Measurements from ENCODE around the gene CCDC85B.

GRCh38 chr11:65855927-65856363 lies 34.5 kb upstream of the CCDC85B start:
- TF ChIP-seq POLR2A (IDR thresholded peaks at IDR 0.05; ENCODE audit: low read depth, low read length) (no peak), POLR2AphosphoS5 (IDR thresholded peaks at IDR 0.05; ENCODE audit: low read depth, low read length) (no peak), SPI1 (IDR thresholded peaks at IDR 0.05; ENCODE audit: low read depth, low read length) (no peak), PAX5 (IDR thresholded peaks at IDR 0.05; ENCODE audit: insufficient read depth, low read length, severe bottlenecking) (no peak), TAF1 (IDR thresholded peaks at IDR 0.05; ENCODE audit: low read depth, low read length) (no peak)
